ENCODE data around the gene PPP3CA. TPM values are rescaled to one million over a fixed set of nuclear protein-coding genes. Genes with fewer than 3 reads are reported as not detected.

PPP3CA gene
- total RNA-seq, result 76.5 and 78.6 TPM in 2 replicates

GRCh38 chr4:101347267-101347556 lies at the start of gene PPP3CA:
Gene PPP3CA, minus strand, starts transcription at chr4:101347526.

Small RNAs within 50 kb of the gene (small RNA-seq; reads per million reads assigned to genes)
- gene MIR1255A, result not detected
- gene MIR8066, result not detected
